ENCODE measurements around the gene MGAT4A.

MGAT4A gene

DNA sequence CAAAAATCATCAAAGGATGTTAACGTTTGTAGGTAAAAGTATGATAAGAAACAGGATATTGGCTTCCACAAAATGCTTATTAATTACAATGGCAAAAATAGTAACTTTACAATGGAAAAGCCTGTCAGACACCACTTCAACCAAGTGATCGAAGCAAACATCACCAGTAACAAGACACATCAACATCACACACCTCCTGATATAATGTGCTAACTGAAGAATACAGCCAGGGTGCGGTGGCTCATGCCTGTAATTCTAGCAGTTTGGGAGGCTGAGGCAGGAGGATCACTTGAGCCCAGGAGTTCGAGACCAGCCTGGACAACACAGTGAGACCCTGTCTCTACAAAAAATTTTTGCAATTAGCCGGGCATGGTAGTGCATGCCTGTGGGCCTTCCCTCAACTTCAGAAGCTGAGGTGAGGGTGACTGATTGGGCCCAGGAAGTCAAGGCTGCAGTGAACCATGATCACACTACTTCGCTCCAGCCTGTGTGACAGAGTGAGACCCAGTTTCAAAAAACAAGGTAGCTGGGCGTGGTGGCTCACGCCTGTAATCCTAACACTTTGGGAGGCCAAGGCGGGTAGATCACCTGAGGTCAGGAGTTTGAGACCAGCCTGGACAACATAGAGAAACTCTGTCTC lies 15.0 kb downstream of the MGAT4A start:
- no peak for TF ChIP-seq TEAD4 (IDR thresholded peaks at IDR 0.05)
- no peak for TF ChIP-seq CREB1 (IDR thresholded peaks at IDR 0.05; ENCODE audit: low read depth)
- no peak for TF ChIP-seq YY1 (IDR thresholded peaks at IDR 0.05; ENCODE audit: low read depth)
- TF ChIP-seq ZBTB7A (IDR thresholded peaks at IDR 0.05; ENCODE audit: low read depth): no peak
- TF ChIP-seq EGR1 (IDR thresholded peaks at IDR 0.05): no peak
- no peak for TF ChIP-seq EP300 (IDR thresholded peaks at IDR 0.05; ENCODE audit: borderline replicate concordance)

DNA sequence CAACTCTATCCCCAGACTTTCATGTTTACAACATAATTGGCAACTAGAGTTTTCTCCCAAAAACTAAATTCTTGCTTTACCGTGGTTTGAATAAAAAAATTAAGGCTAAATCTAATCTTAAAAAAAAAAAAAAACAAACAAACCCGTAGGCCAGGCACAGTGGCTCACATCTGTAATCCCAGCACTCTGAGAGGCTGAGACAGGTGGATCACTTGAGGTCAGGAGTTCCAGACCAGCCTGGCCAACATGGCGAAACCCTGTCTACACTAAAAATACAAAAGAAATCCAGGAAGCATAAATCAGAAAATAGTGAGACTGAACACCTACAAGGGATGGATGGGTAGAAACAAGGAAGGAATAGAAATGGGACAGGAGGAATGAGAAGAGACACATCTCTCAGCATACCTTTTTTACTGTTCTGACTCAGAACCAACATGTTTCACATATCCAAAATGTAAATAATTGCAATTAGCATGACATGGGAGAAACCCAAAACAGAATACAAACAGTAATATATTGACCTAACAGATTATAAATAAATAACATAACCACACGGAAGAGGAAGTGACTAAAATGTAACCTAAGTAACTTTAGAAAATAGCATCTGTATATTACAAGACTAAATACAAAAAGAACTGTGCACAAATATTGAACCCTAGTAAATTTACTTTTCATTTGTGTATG lies 17.5 kb downstream of the MGAT4A start:
- TF ChIP-seq ZBTB7A (IDR thresholded peaks at IDR 0.05; ENCODE audit: low read depth) (no peak), TEAD4 (IDR thresholded peaks at IDR 0.05) (no peak), RAD21 (IDR thresholded peaks at IDR 0.05; ENCODE audit: low read depth) (no peak)

DNA sequence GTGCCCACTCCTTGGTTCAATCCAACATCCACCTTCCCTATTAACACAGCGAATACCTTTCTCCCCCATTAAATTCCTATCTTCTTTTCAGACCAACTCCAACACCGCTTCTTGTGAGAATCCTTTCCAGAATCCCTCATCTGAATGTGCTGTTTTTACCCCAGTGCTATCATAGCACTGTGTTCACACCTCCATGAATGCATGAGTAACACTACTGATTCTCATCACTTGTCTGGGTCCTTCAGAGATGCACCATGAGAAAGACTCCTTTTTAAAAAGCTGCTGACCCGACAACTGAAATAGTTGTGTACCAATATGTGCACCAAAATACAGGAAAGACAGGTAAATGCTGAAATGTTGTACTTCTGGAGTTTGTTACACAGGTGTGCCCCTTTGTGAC lies 18.8 kb downstream of the MGAT4A start:
- TF ChIP-seq ZBTB7A (IDR thresholded peaks at IDR 0.05; ENCODE audit: low read depth) (no peak), CEBPB (IDR thresholded peaks at IDR 0.05) (no peak)

DNA sequence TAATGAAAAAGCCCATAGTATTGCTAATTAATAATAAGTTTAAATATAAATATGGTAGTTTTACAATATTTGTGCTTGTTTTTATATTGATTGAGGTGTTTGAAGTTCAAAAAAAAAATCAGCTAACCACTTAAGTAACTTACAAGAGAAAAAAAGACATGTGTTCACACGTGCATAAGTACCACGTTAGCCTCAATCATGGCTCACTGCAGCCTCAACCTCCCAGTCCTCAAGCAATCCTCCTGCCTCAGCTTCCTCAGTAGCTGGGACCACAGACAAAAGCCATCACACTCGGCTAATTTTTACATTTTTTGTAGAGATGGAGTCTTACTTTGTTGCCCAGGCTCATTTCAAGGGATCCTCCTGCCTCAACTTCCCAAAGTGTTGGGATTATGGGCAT lies 19.4 kb downstream of the MGAT4A start:
- TF ChIP-seq FOXM1 (IDR thresholded peaks at IDR 0.05; ENCODE audit: borderline replicate concordance, low read depth): no peak
- TF ChIP-seq EGR1 (IDR thresholded peaks at IDR 0.05): no peak
- no peak for TF ChIP-seq CREB1 (IDR thresholded peaks at IDR 0.05; ENCODE audit: low read depth)
- TF ChIP-seq, protein P1, sequence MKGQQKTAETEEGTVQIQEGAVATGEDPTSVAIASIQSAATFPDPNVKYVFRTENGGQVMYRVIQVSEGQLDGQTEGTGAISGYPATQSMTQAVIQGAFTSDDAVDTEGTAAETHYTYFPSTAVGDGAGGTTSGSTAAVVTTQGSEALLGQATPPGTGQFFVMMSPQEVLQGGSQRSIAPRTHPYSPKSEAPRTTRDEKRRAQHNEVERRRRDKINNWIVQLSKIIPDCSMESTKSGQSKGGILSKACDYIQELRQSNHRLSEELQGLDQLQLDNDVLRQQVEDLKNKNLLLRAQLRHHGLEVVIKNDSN (IDR thresholded peaks at IDR 0.05): no peak
- TF ChIP-seq, protein P2, sequence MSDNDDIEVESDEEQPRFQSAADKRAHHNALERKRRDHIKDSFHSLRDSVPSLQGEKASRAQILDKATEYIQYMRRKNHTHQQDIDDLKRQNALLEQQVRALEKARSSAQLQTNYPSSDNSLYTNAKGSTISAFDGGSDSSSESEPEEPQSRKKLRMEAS (IDR thresholded peaks at IDR 0.05): no peak
- TF ChIP-seq TEAD4 (IDR thresholded peaks at IDR 0.05): no peak
- TF ChIP-seq, protein P3, sequence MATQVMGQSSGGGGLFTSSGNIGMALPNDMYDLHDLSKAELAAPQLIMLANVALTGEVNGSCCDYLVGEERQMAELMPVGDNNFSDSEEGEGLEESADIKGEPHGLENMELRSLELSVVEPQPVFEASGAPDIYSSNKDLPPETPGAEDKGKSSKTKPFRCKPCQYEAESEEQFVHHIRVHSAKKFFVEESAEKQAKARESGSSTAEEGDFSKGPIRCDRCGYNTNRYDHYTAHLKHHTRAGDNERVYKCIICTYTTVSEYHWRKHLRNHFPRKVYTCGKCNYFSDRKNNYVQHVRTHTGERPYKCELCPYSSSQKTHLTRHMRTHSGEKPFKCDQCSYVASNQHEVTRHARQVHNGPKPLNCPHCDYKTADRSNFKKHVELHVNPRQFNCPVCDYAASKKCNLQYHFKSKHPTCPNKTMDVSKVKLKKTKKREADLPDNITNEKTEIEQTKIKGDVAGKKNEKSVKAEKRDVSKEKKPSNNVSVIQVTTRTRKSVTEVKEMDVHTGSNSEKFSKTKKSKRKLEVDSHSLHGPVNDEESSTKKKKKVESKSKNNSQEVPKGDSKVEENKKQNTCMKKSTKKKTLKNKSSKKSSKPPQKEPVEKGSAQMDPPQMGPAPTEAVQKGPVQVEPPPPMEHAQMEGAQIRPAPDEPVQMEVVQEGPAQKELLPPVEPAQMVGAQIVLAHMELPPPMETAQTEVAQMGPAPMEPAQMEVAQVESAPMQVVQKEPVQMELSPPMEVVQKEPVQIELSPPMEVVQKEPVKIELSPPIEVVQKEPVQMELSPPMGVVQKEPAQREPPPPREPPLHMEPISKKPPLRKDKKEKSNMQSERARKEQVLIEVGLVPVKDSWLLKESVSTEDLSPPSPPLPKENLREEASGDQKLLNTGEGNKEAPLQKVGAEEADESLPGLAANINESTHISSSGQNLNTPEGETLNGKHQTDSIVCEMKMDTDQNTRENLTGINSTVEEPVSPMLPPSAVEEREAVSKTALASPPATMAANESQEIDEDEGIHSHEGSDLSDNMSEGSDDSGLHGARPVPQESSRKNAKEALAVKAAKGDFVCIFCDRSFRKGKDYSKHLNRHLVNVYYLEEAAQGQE (IDR thresholded peaks at IDR 0.05; ENCODE audit: low read depth): no peak

DNA sequence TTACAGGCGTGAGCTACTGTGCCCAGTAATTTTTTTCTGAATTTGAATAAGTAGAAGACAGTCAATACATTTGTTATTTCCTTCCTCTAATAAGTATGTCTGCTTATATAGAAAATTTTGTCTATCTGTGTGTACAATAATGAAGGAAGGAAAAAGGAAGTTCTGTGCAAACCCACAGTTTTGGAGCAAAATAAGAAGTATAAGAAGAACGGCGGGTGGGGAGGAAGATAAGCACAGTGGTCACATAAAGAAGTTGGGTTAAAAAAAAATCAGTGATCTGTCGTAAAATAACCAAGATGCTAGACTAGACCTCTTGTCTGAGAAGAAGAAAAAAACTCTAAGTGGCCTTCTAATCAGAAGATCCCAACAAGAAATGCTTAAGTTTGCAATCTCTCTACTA lies 20.2 kb downstream of the MGAT4A start:
- TF ChIP-seq FOXM1 (IDR thresholded peaks at IDR 0.05; ENCODE audit: borderline replicate concordance, low read depth) (no peak), EGR1 (IDR thresholded peaks at IDR 0.05) (no peak)
- TF ChIP-seq, protein P1 (IDR thresholded peaks at IDR 0.05): no peak

DNA sequence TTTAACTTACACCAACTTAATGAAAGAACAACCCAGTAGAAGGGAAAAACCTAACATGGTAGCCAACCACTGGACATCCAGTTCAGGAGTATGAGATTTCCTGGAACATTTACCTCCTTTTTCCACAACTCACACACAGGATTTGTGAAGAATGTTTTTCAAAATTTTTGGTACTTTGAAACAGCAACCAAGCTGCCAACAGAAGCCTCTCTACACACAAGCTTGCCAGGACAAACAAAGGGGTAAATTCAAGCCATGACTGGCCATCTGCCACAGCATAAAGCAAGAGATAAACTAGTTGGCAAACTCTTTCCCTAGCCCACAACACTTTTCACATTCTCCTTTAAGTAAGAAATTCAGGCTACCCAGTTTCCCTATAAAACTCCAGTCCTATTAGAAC lies 21.4 kb downstream of the MGAT4A start:
- no peak for TF ChIP-seq FOXM1 (IDR thresholded peaks at IDR 0.05; ENCODE audit: borderline replicate concordance, low read depth)

DNA sequence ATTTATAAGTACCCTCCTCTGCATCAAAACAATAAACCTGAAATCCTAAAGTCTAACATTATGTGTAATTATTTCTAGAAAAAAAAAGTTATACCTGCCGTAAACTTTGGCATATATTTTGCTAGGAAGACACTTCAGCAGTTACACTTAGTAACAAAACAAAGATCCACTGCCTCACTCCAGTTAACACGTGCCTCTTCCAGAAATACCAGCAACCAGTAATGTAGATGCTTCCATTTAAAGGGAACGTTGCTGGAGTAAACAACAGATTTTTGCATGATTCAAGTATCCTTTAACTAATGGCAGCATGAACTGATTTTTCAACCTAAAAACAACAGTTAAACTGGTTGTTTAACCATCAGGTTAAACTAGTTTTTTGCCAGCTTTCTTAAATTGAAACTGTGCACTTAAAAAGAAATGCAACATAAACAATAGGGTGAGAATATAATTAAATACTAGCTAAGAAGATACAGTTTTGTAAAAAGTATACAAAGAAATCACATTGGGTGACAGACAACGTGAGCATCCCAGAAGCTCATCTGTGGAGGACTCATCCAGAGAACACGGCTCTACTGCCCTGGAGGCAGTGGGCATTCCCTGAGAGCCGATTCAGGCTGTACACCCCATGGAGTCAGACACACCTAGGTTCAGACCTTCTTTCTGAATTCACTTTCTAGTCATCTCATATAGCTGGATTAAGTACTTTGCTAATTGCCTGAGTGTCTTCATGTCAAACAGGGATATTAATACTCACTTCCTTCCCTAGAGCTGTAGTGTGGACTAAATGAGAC lies 22.3 kb downstream of the MGAT4A start:
- no peak for TF ChIP-seq FOXM1 (IDR thresholded peaks at IDR 0.05; ENCODE audit: borderline replicate concordance, low read depth)
- TF ChIP-seq EGR1 (IDR thresholded peaks at IDR 0.05): no peak
- no peak for TF ChIP-seq TAF1 (IDR thresholded peaks at IDR 0.05; ENCODE audit: low read depth)
- no peak for TF ChIP-seq CREB1 (IDR thresholded peaks at IDR 0.05; ENCODE audit: low read depth)
- TF ChIP-seq EP300 (IDR thresholded peaks at IDR 0.05; ENCODE audit: borderline replicate concordance): no peak
- TF ChIP-seq, protein P1 (IDR thresholded peaks at IDR 0.05): no peak
- TF ChIP-seq, protein P3 (IDR thresholded peaks at IDR 0.05; ENCODE audit: low read depth): no peak
